Smooth muscle cell (in vitro differentiated cells): ENCODE data around the gene SEC24C. TPM values are rescaled to one million over a fixed set of nuclear protein-coding genes. Genes with fewer than 3 reads are reported as not detected.
"Not testable (repeated sequence)": the region's sequence is repeated elsewhere in the genome, so short reads cannot be mapped to it uniquely, and the experiment has no call there.

Source experiments
- DNase-seq: peaks from one replicate; lab custom pipeline; 2025; ENCODE audit not compliant: unreplicated experiment; lab: John Stamatoyannopoulos, UW
- H2AFZ ChIP-seq: fragments of 200-600 bp; sonication (generic); 2 replicates; pipeline ENCODE4 v1.6.0; 2016; ENCODE audit warnings: antibody characterized with exemption, low read depth, mild to moderate bottlenecking
- H3F3A ChIP-seq: fragments of 200-600 bp; sonication (generic); 2 replicates; pipeline ENCODE4 v1.6.0; 2017; ENCODE audit warnings: antibody characterized with exemption, low read depth
- H3K27ac ChIP-seq: fragments of 200-600 bp; sonication (generic); 2 replicates; pipeline ENCODE4 v1.5.1; 2016; ENCODE audit warnings: low read depth, mild to moderate bottlenecking
- H3K27me3 ChIP-seq: fragments of 200-600 bp; sonication (generic); 2 replicates; pipeline ENCODE4 v1.6.1; 2016; ENCODE audit warnings: low read depth, mild to moderate bottlenecking
- H3K36me3 ChIP-seq: fragments of 200-600 bp; sonication (generic); 2 replicates; pipeline ENCODE4 v1.5.1; 2016; ENCODE audit warnings: low read depth
- H3K4me1 ChIP-seq: fragments of 200-600 bp; sonication (generic); 2 replicates; pipeline ENCODE4 v1.5.1; 2016; ENCODE audit warnings: low read depth
- H3K4me2 ChIP-seq: fragments of 200-600 bp; sonication (generic); 2 replicates; pipeline ENCODE4 v1.6.0; 2016; ENCODE audit warnings: mild to moderate bottlenecking
- H3K4me3 ChIP-seq: fragments of 200-600 bp; sonication (generic); 2 replicates; pipeline ENCODE4 v1.5.1; 2016; ENCODE audit warnings: mild to moderate bottlenecking
- H3K79me2 ChIP-seq: fragments of 200-600 bp; sonication (generic); 2 replicates; pipeline ENCODE4 v1.6.0; 2016; ENCODE audit warnings: low read depth, mild to moderate bottlenecking
- H3K9ac ChIP-seq: fragments of 200-600 bp; sonication (generic); 2 replicates; pipeline ENCODE4 v1.6.0; 2016; ENCODE audit warnings: low read depth
- H3K9me3 ChIP-seq: fragments of 200-600 bp; sonication (generic); replicated peaks from 2 replicates; pipeline ENCODE4 v1.5.1; 2016; ENCODE audit warnings: low read depth
- H4K20me1 ChIP-seq: fragments of 200-600 bp; sonication (generic); 2 replicates; pipeline ENCODE4 v1.6.0; 2016; ENCODE audit warnings: low read depth
- WGBS: methylation state at CpG from one replicate; pipeline ENCODE4 v1.1.7; 2016; ENCODE audit warnings: low lambda C conversion rate; 5-methylcytosine and 5-hydroxymethylcytosine counted together
- polyA plus RNA-seq: library from polyadenylated mRNA; unstranded; fragments of >200 nt; fragmentation: Nextera tagmentation; extraction: Ambion mirVana; gene quantifications from 2 replicates; pipeline ENCODE4 v1.2.1, GENCODE V29; 2016
- total RNA-seq: library from RNA; depleted of rRNA; stranded (reverse); fragments of >200 nt; gene quantifications from 2 replicates; pipeline ENCODE4 v1.2.3, GENCODE V29; 2014
- TF ChIP-seq, protein P1 (sequence below): fragments of 200-600 bp; sonication (generic); IDR thresholded peaks from 2 replicates; pipeline ENCODE4 v1.5.1; 2017; ENCODE audit warnings: borderline replicate concordance, mild to moderate bottlenecking, antibody characterized with exemption; ENCODE audit not compliant: insufficient read depth, poor library complexity, severe bottlenecking

The SEC24C gene, protein sequence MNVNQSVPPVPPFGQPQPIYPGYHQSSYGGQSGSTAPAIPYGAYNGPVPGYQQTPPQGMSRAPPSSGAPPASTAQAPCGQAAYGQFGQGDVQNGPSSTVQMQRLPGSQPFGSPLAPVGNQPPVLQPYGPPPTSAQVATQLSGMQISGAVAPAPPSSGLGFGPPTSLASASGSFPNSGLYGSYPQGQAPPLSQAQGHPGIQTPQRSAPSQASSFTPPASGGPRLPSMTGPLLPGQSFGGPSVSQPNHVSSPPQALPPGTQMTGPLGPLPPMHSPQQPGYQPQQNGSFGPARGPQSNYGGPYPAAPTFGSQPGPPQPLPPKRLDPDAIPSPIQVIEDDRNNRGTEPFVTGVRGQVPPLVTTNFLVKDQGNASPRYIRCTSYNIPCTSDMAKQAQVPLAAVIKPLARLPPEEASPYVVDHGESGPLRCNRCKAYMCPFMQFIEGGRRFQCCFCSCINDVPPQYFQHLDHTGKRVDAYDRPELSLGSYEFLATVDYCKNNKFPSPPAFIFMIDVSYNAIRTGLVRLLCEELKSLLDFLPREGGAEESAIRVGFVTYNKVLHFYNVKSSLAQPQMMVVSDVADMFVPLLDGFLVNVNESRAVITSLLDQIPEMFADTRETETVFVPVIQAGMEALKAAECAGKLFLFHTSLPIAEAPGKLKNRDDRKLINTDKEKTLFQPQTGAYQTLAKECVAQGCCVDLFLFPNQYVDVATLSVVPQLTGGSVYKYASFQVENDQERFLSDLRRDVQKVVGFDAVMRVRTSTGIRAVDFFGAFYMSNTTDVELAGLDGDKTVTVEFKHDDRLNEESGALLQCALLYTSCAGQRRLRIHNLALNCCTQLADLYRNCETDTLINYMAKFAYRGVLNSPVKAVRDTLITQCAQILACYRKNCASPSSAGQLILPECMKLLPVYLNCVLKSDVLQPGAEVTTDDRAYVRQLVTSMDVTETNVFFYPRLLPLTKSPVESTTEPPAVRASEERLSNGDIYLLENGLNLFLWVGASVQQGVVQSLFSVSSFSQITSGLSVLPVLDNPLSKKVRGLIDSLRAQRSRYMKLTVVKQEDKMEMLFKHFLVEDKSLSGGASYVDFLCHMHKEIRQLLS
- total RNA-seq (50.3 and 54.7 TPM in 2 replicates), polyA plus RNA-seq (36.4 and 41.5 TPM in 2 replicates)

DNA sequence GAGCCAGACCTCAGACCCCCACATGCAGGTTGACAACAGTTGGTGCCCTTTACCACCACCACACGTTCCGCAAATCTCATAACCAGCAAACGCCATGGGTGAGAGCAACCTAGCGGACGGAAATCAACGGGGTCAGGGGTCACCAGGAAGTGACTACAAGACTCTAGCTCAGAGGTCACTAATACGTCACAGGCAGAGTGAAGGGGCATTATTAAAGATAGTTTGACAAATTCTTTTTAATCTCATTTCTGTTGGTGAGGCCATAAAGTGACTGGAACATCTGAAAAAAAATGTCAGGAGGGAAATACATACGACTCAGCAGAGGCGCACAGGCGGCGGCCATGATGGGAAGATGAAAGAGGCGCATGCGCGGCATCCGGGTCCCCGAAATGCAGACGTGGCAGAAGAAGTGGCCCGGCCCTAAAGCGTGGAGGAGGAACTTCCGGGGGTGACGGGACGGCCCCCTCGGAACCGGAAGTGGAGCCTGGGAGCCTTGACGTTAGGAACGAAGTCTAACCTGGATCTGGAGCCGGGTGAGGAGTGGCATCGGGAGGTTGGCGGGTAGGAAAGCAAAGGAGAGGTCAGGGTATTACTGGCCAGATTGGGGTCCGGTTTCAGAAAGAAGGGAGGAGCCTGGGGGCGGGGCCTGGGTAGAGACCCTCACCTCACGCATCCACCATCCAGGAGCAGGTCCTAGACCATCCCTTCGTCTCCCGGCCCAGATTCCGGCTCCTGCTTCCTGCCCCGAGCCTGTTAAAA, at the start of gene SEC24C:
SEC24C (plus strand) TSS at position 468 of the 759 bp plus-strand sequence. CDS start 2,461 bp downstream, outside the sequence.
- Histone ChIP-seq H3K4me2 (peak within 1 kb of the TSS; percentile 100), H3K9ac (peak within 1 kb of the TSS; percentile 96), H3K27me3 (no peaks in the 10 kb centered on the region), H3K27ac (peak within 1 kb of the TSS; percentile 98), H3K4me1 (peaks cover 20% of the 10 kb centered on the region), H3K79me2 (peaks cover 60% of the 10 kb centered on the region), H2AFZ (peak within 1 kb of the TSS; percentile 91), H3K4me3 (peak within 1 kb of the TSS; percentile 88), H3F3A (no peaks in the 10 kb centered on the region), H3K9me3 (no peaks in the 10 kb centered on the region), H4K20me1 (peaks cover 10% of the 10 kb centered on the region), H3K36me3 (no peaks in the 10 kb centered on the region)
- TF ChIP-seq, protein P1, sequence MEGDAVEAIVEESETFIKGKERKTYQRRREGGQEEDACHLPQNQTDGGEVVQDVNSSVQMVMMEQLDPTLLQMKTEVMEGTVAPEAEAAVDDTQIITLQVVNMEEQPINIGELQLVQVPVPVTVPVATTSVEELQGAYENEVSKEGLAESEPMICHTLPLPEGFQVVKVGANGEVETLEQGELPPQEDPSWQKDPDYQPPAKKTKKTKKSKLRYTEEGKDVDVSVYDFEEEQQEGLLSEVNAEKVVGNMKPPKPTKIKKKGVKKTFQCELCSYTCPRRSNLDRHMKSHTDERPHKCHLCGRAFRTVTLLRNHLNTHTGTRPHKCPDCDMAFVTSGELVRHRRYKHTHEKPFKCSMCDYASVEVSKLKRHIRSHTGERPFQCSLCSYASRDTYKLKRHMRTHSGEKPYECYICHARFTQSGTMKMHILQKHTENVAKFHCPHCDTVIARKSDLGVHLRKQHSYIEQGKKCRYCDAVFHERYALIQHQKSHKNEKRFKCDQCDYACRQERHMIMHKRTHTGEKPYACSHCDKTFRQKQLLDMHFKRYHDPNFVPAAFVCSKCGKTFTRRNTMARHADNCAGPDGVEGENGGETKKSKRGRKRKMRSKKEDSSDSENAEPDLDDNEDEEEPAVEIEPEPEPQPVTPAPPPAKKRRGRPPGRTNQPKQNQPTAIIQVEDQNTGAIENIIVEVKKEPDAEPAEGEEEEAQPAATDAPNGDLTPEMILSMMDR: no peak
- WGBS: under 1% methylated on average over 36 of the region's 36 CpGs
- peak; percentile 76 for DNase-seq

DNA sequence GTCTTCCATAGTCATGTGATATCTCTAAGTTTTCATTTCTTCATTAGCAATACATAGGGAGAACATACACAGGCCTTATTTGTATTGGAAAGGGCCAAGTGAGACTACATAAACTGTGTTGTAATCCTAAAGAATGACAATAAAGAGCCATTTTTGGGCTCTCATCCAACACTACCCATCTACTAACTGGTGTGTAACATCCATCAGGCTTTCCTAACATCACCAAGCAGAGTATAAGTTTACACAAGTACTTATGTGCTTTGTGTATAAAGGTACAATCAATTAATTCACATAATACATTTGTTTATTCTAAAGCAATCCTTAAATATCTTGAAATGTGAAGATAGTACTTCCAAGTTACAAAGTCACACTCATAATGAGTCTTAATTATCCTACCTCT, 48.9 kb upstream of the SEC24C start:
- not testable (repeated sequence) for H3K27me3 ChIP-seq, H3K4me2 ChIP-seq, H3F3A ChIP-seq, H4K20me1 ChIP-seq, H3K9me3 ChIP-seq, H2AFZ ChIP-seq, H3K9ac ChIP-seq, DNase-seq, H3K79me2 ChIP-seq, H3K27ac ChIP-seq, H3K36me3 ChIP-seq, H3K4me1 ChIP-seq, H3K4me3 ChIP-seq

DNA sequence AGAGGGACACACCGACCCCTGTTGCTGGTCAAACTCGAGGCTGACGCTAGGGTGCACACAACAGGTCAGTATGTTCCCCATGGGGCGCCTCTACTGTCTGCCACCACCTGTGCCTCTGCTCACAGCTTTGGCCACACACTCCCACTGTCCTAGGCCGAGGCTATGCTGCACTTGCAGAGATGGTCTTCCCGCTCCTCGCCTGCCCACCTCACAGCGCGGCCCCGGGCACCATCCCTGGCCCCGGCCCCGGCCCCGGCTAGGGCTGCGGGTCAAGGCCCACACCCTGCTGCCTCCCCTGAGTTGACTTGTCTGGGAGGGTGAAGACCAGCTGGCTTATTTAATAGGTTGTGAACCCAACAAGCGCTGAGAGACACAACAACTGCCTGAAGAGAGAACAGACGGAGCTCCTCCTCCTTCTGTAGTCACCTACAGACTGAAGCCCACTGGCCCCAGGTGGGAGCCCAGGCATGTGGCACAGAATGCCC, 46.5 kb upstream of the SEC24C start, which contains the start of gene AGAP5:
AGAP5 (minus strand) TSS at position 435 of the 485 bp plus-strand sequence; CDS start at position 81, 354 bp downstream.
- WGBS: 96% methylated on average over 16 of the region's 16 CpGs
- H3F3A ChIP-seq: not testable (repeated sequence)

DNA sequence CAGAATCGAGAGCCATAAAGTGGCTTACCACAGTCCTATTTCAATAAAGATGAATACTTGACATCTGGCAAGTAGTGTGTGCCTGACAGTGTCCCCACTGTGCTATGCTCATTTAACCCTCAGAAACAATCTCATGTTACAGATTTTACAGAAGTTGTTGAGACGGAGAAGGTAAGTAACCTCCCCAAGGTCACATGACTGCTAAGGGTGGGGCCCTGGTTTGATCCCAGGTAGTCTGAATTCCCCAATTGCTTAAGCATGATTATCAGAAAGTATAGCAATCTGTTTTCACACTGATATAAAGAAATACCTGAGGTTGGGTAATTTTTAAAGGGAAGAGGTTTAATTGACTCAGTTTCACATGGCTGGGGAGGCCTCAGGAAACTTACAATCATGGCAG, 45.4 kb upstream of the SEC24C start:
- not testable (repeated sequence) for H3K4me2 ChIP-seq, H3K36me3 ChIP-seq, H3K79me2 ChIP-seq, H3K9ac ChIP-seq, H2AFZ ChIP-seq, H4K20me1 ChIP-seq, H3F3A ChIP-seq, DNase-seq, H3K4me1 ChIP-seq, H3K27me3 ChIP-seq, H3K27ac ChIP-seq, H3K4me3 ChIP-seq, H3K9me3 ChIP-seq
- 95% methylated on average over 2 of the region's 2 CpGs for WGBS

More for the DNA sequence above, 46.5 kb upstream of the SEC24C start, which contains the start of gene AGAP5:
- DNase-seq, H3K9ac ChIP-seq, H3K4me1 ChIP-seq, H3K27ac ChIP-seq, H3K9me3 ChIP-seq, H3K4me2 ChIP-seq, H3K79me2 ChIP-seq, H4K20me1 ChIP-seq, H3K4me3 ChIP-seq, H3K27me3 ChIP-seq, H2AFZ ChIP-seq, H3K36me3 ChIP-seq: not testable (repeated sequence)

DNA sequence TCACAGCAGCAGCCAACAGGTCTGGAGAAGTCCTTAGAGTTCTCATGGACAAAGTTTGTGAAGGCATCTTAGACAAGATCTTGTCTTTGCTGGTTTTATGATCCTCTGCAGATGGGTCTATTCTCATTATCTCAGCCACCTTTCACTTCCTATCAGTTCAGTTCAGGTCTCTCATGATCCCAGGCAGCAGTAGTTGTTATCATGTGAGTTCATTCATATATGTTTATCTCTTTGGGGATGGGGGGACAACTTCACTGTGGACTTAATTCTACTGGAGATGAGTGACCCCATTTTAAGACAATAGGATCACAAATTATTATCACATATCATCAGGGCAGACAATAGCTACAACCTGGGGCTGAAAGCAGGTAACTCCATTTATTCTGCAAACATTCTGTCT, 40.2 kb upstream of the SEC24C start:
- H3K4me3 ChIP-seq, H3K27ac ChIP-seq, H3K9me3 ChIP-seq: not testable (repeated sequence)

DNA sequence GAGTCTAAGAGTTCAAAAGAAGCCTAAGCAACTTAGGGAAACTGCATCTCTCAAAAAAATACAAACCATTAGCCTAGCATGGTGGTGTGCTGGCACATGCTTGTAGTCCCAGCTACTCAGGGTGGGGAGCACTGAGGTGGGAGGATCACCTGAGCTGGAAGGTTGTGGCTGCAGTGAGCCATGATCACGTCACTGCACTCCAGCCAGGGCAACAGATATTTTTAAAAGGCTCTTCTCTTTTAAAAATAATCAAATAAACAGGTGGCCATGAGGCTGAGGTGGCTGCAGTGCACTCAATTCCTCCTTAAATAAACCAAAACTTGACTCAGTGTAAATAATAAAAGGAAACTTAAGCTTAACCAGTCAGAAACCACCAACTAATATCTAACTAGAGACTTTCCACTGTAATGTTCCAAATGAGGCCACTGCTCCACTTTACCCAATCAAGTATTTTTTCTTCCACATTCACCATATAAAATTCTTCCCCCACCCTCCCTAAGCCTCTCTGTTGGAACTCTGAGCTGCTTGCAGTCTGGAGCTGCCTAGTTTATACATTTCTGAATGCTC, 38.6 kb upstream of the SEC24C start:
- H3K4me3 ChIP-seq, H3K4me2 ChIP-seq, H3F3A ChIP-seq, H3K4me1 ChIP-seq, H3K9me3 ChIP-seq, DNase-seq, H3K9ac ChIP-seq, H3K27me3 ChIP-seq, H3K79me2 ChIP-seq, H3K36me3 ChIP-seq, H4K20me1 ChIP-seq, H2AFZ ChIP-seq, H3K27ac ChIP-seq: not testable (repeated sequence)
- WGBS: 100% methylated on average over 1 of the region's 1 CpG

More for the DNA sequence above, 40.2 kb upstream of the SEC24C start:
- H2AFZ ChIP-seq, DNase-seq, H3K79me2 ChIP-seq, H4K20me1 ChIP-seq, H3F3A ChIP-seq, H3K27me3 ChIP-seq, H3K9ac ChIP-seq, H3K4me1 ChIP-seq, H3K4me2 ChIP-seq, H3K36me3 ChIP-seq: not testable (repeated sequence)
